ENCODE measurements around the gene TSEN15. TPM values are rescaled to one million over a fixed set of nuclear protein-coding genes. Genes with fewer than 3 reads are reported as not detected.

The TSEN15 gene
- total and polyA plus RNA-seq, 9 of the 15 experiments (the other 6 are each of a cell fraction or from before 2014, with no cell fraction given), result 25.6 to 121 (median 91.3) TPM

DNA sequence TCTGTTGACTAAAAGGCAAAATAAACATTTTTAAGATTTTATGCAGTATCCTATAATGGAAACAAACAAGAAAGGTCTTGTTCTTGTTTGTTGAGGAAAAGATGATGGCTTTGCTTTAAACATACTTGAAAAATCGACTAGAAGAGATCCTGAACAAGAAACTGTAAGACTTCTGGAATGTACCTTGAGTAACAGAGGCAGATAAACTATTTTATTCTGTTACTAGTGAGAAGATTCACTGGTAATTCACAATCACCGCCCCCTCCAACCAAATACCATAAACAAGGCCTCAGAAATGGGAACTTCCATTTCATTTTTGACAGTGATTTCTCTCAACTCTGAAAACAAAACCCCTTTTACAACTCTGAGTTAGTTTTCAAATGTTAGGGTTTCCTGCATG, 18.1 kb downstream of the TSEN15 start:
- no peak for TF ChIP-seq CREM (IDR thresholded peaks at IDR 0.05; ENCODE audit: low read depth)
- TF ChIP-seq CTBP1 (IDR thresholded peaks at IDR 0.05; ENCODE audit: borderline replicate concordance), result no peak
- no peak for TF ChIP-seq KHSRP (IDR thresholded peaks at IDR 0.05)
- TF ChIP-seq, protein P1, sequence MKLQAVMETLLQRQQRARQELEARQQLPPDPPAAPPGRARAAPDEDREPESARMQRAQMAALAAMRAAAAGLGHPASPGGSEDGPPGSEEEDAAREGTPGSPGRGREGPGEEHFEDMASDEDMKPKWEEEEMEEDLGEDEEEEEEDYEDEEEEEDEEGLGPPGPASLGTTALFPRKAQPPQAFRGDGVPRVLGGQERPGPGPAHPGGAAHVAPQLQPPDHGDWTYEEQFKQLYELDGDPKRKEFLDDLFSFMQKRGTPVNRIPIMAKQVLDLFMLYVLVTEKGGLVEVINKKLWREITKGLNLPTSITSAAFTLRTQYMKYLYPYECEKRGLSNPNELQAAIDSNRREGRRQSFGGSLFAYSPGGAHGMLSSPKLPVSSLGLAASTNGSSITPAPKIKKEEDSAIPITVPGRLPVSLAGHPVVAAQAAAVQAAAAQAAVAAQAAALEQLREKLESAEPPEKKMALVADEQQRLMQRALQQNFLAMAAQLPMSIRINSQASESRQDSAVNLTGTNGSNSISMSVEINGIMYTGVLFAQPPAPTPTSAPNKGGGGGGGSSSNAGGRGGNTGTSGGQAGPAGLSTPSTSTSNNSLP (IDR thresholded peaks at IDR 0.05; ENCODE audit: borderline replicate concordance, low read depth, low read length), result no peak
- TF ChIP-seq, protein P2, sequence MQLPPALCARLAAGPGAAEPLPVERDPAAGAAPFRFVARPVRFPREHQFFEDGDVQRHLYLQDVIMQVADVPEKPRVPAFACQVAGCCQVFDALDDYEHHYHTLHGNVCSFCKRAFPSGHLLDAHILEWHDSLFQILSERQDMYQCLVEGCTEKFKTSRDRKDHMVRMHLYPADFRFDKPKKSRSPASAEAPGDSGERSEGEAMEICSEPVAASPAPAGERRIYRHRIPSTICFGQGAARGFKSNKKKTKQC (CRISPR knock-in tag; IDR thresholded peaks at IDR 0.05), result no peak
- TF ChIP-seq NR1H2 (CRISPR knock-in tag; IDR thresholded peaks at IDR 0.05), result no peak
- no peak for TF ChIP-seq SRF (CRISPR knock-in tag; IDR thresholded peaks at IDR 0.05)
- Histone ChIP-seq H3K4me3 (no peak overlapping the region), H3K9ac (ENCODE audit: insufficient read depth in 1 of 2, low read depth in 2 of 2, low read length in 2 of 2) (no peak overlapping the region), H3K79me2 (ENCODE audit: control insufficient read depth, insufficient read depth, low read length) (no peaks in the 10 kb centered on the region), H3K9me1 (ENCODE audit: control insufficient read depth, insufficient read depth, low read length) (no peaks in the 10 kb centered on the region), H3K27me3 (ENCODE audit: control insufficient read depth in 2 of 2, insufficient read depth in 2 of 2, low read length in 2 of 2) (no peaks in the 10 kb centered on the region), H2AFZ (ENCODE audit: low read depth, low read length) (no peak overlapping the region), H3K4me1 (replicated peaks in 1 of 2; ENCODE audit: control insufficient read depth in 2 of 2, insufficient read depth in 2 of 2, low read length in 2 of 2) (no peaks in the 10 kb centered on the region), H3K4me2 (ENCODE audit: insufficient read depth, low read length) (no peak overlapping the region), H3K27ac (ENCODE audit: extremely low read depth, low read depth, low read length) (no peak overlapping the region), H3K36me3 (ENCODE audit: control insufficient read depth, insufficient read depth, low read length) (peaks cover 67% of the 10 kb centered on the region), H4K20me1 (replicated peaks; ENCODE audit: control insufficient read depth, insufficient read depth, low read length) (no peaks in the 10 kb centered on the region), H3K9me3 (replicated peaks; ENCODE audit: control insufficient read depth, insufficient read depth, low read depth, low read length) (no peaks in the 10 kb centered on the region)
- DNase-seq (ENCODE audit: extremely low read depth in 1 of 4, low spot score in 3 of 4) (no peak), FAIRE-seq (no peak), ATAC-seq (no peak)
- CTCF ChIA-PET (ENCODE audit: low intra/inter-chr PET ratio), result no interaction called here
- POLR2A ChIA-PET, result interaction anchor here (1.2 to 1.6 kb wide), 3 partner anchors 9 to 15 kb away, joined by 3 to 6 read pairs (median 4); no protein-coding TSS in a partner anchor
- no TSS peak for BruUV-seq (replicated peaks)
- intact Hi-C loops (cut with micrococcal nuclease) (loop anchor here (10.0 kb wide), 1 partner anchor 495 kb away; no protein-coding TSS in a partner anchor), in situ Hi-C loops (cut with MboI) (no loop called here)
- 63% methylated on average over 2 of the region's 2 CpGs for WGBS (ENCODE audit: insufficient coverage, low coverage, missing lambda C conversion rate)

All from K562 (cell line).